WTC11 (cell line): ENCODE measurements around the gene CCSER1.

Source experiments
- ETV6 ChIP-seq: sonication (generic); formaldehyde crosslinking; IDR thresholded peaks from 2 replicates; pipeline ENCODE4 v1.8.1; 2022; ENCODE audit warnings: mild to moderate bottlenecking, missing genetic modification reagents
- NR2C2 ChIP-seq: sonication (generic); formaldehyde crosslinking; IDR thresholded peaks from 2 replicates; pipeline ENCODE4 v1.8.0; 2022; ENCODE audit warnings: mild to moderate bottlenecking, missing genetic modification reagents
- SP1 ChIP-seq: sonication (generic); formaldehyde crosslinking; conservative IDR thresholded peaks from 2 replicates; pipeline ENCODE4 v1.8.1; 2022; ENCODE audit warnings: missing genetic modification reagents
- ZNF232 ChIP-seq: sonication (generic); formaldehyde crosslinking; IDR thresholded peaks from 2 replicates; pipeline ENCODE4 v1.8.0; 2022; ENCODE audit warnings: mild to moderate bottlenecking, missing genetic modification reagents
- ZNF416 ChIP-seq: fragments of 250-450 bp; sonication (Bioruptor Pico); IDR thresholded peaks from 2 replicates; pipeline ENCODE4 v1.9.0; 2021; ENCODE audit warnings: mild to moderate bottlenecking, inconsistent platforms
- TF ChIP-seq, protein P1 (sequence below): fragments of 200-600 bp; IDR thresholded peaks from 2 replicates; pipeline ENCODE4 v1.8.0; 2022; ENCODE audit warnings: antibody characterized with exemption

DNA sequence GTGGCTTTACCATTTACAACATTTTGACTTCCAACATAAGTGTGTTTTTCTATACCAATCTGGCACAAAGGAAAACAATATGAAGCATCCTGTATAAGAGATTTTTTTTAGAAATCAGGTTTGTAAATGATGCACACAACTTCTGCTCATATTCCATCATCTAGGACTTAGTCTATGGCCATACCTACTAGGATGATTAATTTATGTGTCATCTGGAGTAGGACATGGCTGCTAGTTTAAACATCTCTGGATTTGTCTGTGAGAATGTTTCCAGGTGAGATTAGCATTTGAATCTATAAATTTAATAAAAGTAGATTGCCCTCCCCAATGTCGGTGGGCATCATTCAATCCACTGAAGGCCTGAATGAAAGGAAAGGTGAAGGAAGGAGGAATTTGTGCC is 1493.8 kb downstream of the CCSER1 start:
- TF ChIP-seq, protein P1, sequence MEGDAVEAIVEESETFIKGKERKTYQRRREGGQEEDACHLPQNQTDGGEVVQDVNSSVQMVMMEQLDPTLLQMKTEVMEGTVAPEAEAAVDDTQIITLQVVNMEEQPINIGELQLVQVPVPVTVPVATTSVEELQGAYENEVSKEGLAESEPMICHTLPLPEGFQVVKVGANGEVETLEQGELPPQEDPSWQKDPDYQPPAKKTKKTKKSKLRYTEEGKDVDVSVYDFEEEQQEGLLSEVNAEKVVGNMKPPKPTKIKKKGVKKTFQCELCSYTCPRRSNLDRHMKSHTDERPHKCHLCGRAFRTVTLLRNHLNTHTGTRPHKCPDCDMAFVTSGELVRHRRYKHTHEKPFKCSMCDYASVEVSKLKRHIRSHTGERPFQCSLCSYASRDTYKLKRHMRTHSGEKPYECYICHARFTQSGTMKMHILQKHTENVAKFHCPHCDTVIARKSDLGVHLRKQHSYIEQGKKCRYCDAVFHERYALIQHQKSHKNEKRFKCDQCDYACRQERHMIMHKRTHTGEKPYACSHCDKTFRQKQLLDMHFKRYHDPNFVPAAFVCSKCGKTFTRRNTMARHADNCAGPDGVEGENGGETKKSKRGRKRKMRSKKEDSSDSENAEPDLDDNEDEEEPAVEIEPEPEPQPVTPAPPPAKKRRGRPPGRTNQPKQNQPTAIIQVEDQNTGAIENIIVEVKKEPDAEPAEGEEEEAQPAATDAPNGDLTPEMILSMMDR, result no peak
- TF ChIP-seq SP1 (CRISPR knock-in tag) (no peak), ZNF416 (CRISPR knock-in tag) (no peak), NR2C2 (CRISPR knock-in tag) (no peak), ZNF232 (no peak), ETV6 (CRISPR knock-in tag) (no peak)
